CD14-positive monocyte (primary cell): Measurements from ENCODE around the gene TBXAS1. TPM values are rescaled to one million over a fixed set of nuclear protein-coding genes. Genes with fewer than 3 reads are reported as not detected.

Experiments
- DNase-seq, 3 donors: peaks; one replicate each; pipeline ENCODE4 v3.0.0-alpha.2; 2011 to 2022
- H2AFZ ChIP-seq: 2 replicates; pipeline ENCODE4 v1.6.0; 2012; ENCODE audit warnings: mild to moderate bottlenecking, low read depth, low read length, inconsistent platforms; ENCODE audit not compliant: insufficient read depth, poor library complexity, severe bottlenecking
- H3K27ac ChIP-seq, 2 donors: 1 replicate in 1 of 2; 2 replicates in 1 of 2; pipeline ENCODE4 v1.5.1; 2012 to 2013; ENCODE audit warnings: low read length in 2 of 2, control low read depth in 1 of 2, inconsistent platforms in 1 of 2, low read depth in 1 of 2, mild to moderate bottlenecking in 1 of 2
- H3K27me3 ChIP-seq, 2 donors: one replicate each; pipeline versions ENCODE4 v1.6.0 to v1.6.1; 2011 to 2013; ENCODE audit warnings: low read length in 2 of 2; ENCODE audit not compliant: control insufficient read depth in 2 of 2, insufficient read depth in 2 of 2
- H3K36me3 ChIP-seq, 2 donors: replicated peaks in 1 of 2; 1 replicate in 1 of 2; 2 replicates in 1 of 2; pipeline versions ENCODE4 v1.5.1 to v1.6.1; 2012 to 2013; ENCODE audit warnings: low read length in 2 of 2, control low read depth in 1 of 2, inconsistent platforms in 1 of 2, mild to moderate bottlenecking in 1 of 2; ENCODE audit not compliant: insufficient read depth in 2 of 2, control insufficient read depth in 1 of 2
- H3K4me1 ChIP-seq, 2 donors: 1 replicate in 1 of 2; 2 replicates in 1 of 2; pipeline versions ENCODE4 v1.5.1 to v1.6.1; 2012 to 2013; ENCODE audit warnings: low read length in 2 of 2, control low read depth in 1 of 2, inconsistent platforms in 1 of 2, mild to moderate bottlenecking in 1 of 2, moderate library complexity in 1 of 2; ENCODE audit not compliant: insufficient read depth in 2 of 2, control insufficient read depth in 1 of 2
- H3K4me2 ChIP-seq: replicated peaks from 2 replicates; pipeline ENCODE3; 2012; ENCODE audit warnings: low read length, moderate library complexity, mild to moderate bottlenecking; ENCODE audit not compliant: poor library complexity, severe bottlenecking; ENCODE audit errors: extremely low read depth
- H3K4me3 ChIP-seq, 3 experiments: fragments of 200-600 bp in 1 of 3; sonication (generic) in 1 of 3; replicated peaks in 1 of 3; 1 replicate in 2 of 3; 2 replicates in 1 of 3; pipeline ENCODE4 v1.5.1; 2011 to 2013; ENCODE audit warnings: low read length in 3 of 3, mild to moderate bottlenecking in 3 of 3, control low read depth in 2 of 3, low read depth in 2 of 3, inconsistent platforms in 1 of 3, moderate library complexity in 1 of 3
- H3K79me2 ChIP-seq: 2 replicates; pipeline ENCODE4 v1.6.0; 2012; ENCODE audit warnings: mild to moderate bottlenecking, control low read depth, inconsistent platforms, low read length, moderate library complexity; ENCODE audit not compliant: insufficient read depth
- H3K9ac ChIP-seq: 2 replicates; pipeline ENCODE4 v1.6.0; 2017; ENCODE audit warnings: low read length, mild to moderate bottlenecking; ENCODE audit not compliant: insufficient read depth, poor library complexity, severe bottlenecking
- H3K9me3 ChIP-seq, 2 donors: replicated peaks in 1 of 2; 1 replicate in 1 of 2; 2 replicates in 1 of 2; pipeline versions ENCODE4 v1.5.1 to v1.6.1; 2012 to 2013; ENCODE audit warnings: low read length in 2 of 2, control low read depth in 1 of 2; ENCODE audit not compliant: control insufficient read depth in 1 of 2, insufficient read depth in 1 of 2
- H4K20me1 ChIP-seq: 2 replicates; pipeline ENCODE4 v1.6.0; 2012; ENCODE audit warnings: mild to moderate bottlenecking, low read length, control low read depth, moderate library complexity; ENCODE audit not compliant: insufficient read depth
- H3K27ac Mint-ChIP-seq, 7 donors: one replicate each; pipeline ENCODE4 v1.8.0; 2020; ENCODE audit warnings: mild to moderate bottlenecking in 7 of 7, mixed read lengths in 7 of 7, moderate library complexity in 6 of 7, inconsistent platforms in 2 of 7
- H3K27me3 Mint-ChIP-seq, 3 donors: one replicate each; pipeline ENCODE4 v1.8.0; 2021 to 2022; ENCODE audit warnings: low read depth in 3 of 3, mild to moderate bottlenecking in 3 of 3, mixed read lengths in 3 of 3, moderate library complexity in 3 of 3, inconsistent platforms in 1 of 3
- H3K36me3 Mint-ChIP-seq, 2 donors: one replicate each; pipeline ENCODE4 v1.8.0; 2020; ENCODE audit warnings: mixed read lengths in 2 of 2, inconsistent platforms in 1 of 2, mild to moderate bottlenecking in 1 of 2
- H3K4me1 Mint-ChIP-seq: one replicate; pipeline ENCODE4 v1.8.0; 2020; ENCODE audit warnings: mild to moderate bottlenecking, mixed read lengths
- H3K4me3 Mint-ChIP-seq, 2 donors: one replicate each; pipeline ENCODE4 v1.8.0; 2020; ENCODE audit warnings: mild to moderate bottlenecking in 2 of 2, mixed read lengths in 2 of 2, moderate library complexity in 1 of 2
- H3K9me3 Mint-ChIP-seq, 7 donors: one replicate each; pipeline ENCODE4 v1.8.0; 2020 to 2022; ENCODE audit warnings: mixed read lengths in 7 of 7, mild to moderate bottlenecking in 6 of 7, moderate library complexity in 6 of 7, inconsistent platforms in 2 of 7
- WGBS: methylation state at CpG from one replicate; pipeline ENCODE4 v1.1.5; 2013; ENCODE audit warnings: missing lambda C conversion rate; ENCODE audit not compliant: insufficient coverage; 5-methylcytosine and 5-hydroxymethylcytosine counted together
- intact Hi-C, 2 donors: fragments of 100-400 bp; cut with micrococcal nuclease; formaldehyde crosslinking; loops; one replicate each; pipeline versions ENCODE4 v1.15.0 to v1.15.1; 2023
- polyA plus RNA-seq, 3 donors: library from polyadenylated mRNA; depleted of rRNA in 1 of 3; unstranded in 2 of 3; stranded (reverse) in 1 of 3; fragments of 300-500 nt in 2 of 3; fragments of >200 nt in 1 of 3; fragmentation: Illumina TruSeq in 2 of 3; gene quantifications; 1 replicate in 2 of 3; 2 replicates in 1 of 3; pipeline ENCODE4 v1.2.3, GENCODE V29; 2012 to 2021
- TF ChIP-seq, protein P1 (sequence below): fragments of 200-600 bp; IDR thresholded peaks from one replicate; pipeline ENCODE4 v1.8.0; 2022; ENCODE audit warnings: antibody characterized with exemption, mild to moderate bottlenecking

The TBXAS1 gene
- polyA plus RNA-seq, 3 donors, result 289 to 335 (median 298) TPM

DNA sequence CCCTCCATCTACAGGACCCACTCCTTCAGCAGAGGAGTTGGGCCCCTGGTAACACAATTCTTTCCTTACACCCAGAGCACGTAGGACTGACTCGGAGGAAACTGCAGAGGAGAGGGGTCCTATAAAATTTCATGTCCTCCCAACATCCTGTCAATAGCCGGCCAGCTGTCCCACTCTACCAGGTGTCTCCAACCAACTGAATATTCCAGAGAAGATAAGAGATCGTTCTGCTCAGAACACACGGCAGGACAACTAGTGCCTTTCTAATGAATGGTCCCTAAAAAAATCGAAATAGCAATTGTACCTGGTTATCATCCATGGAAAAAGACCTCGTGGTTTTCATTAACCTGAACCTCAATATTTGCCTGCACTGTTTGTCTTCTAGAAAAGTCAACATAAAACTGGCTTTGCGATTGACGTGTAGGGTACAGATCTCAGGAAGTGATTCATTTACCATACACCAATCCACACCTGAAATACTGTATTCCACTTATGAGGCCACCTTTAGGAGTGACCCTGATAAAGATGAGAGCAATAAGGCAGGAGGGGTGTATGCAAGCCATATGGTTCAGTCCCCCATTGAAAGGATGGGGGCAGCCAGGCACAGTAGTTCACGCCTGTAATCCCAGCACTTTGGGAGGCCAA lies 121.9 kb downstream of the TBXAS1 start:
- H3K9me3 Mint-ChIP-seq, result peaks cover 0 to 7% (median 4%) of the 10 kb centered on the region in 7 donors
- DNase-seq, result no peak
- Histone ChIP-seq H3K27me3 (no peaks in the 10 kb centered on the region), H3K9ac (no peak overlapping the region), H3K4me2 (no peak overlapping the region), H3K9me3 (no peaks in the 10 kb centered on the region), H4K20me1 (peaks cover 88% of the 10 kb centered on the region), H3K36me3 (peaks cover 32 to 74% of the 10 kb centered on the region in 2 donors), H3K79me2 (no peaks in the 10 kb centered on the region), H3K27ac (no peak overlapping the region), H2AFZ (no peak overlapping the region), H3K4me3 (no peak overlapping the region), H3K4me1 (peaks cover 5 to 8% of the 10 kb centered on the region in 2 donors)
- H3K27me3 Mint-ChIP-seq, result no peaks in the 10 kb centered on the region
- H3K27ac Mint-ChIP-seq, result no peak overlapping the region
- H3K36me3 Mint-ChIP-seq, result peaks cover 49 to 68% of the 10 kb centered on the region in 2 donors
- WGBS, result 99% methylated on average over 8 of the region's 10 CpGs
- TF ChIP-seq, protein P1, sequence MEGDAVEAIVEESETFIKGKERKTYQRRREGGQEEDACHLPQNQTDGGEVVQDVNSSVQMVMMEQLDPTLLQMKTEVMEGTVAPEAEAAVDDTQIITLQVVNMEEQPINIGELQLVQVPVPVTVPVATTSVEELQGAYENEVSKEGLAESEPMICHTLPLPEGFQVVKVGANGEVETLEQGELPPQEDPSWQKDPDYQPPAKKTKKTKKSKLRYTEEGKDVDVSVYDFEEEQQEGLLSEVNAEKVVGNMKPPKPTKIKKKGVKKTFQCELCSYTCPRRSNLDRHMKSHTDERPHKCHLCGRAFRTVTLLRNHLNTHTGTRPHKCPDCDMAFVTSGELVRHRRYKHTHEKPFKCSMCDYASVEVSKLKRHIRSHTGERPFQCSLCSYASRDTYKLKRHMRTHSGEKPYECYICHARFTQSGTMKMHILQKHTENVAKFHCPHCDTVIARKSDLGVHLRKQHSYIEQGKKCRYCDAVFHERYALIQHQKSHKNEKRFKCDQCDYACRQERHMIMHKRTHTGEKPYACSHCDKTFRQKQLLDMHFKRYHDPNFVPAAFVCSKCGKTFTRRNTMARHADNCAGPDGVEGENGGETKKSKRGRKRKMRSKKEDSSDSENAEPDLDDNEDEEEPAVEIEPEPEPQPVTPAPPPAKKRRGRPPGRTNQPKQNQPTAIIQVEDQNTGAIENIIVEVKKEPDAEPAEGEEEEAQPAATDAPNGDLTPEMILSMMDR, result no peak
- peaks cover 10% of the 10 kb centered on the region for H3K4me1 Mint-ChIP-seq
- H3K4me3 Mint-ChIP-seq, result no peak overlapping the region
- intact Hi-C loops, result no loop called here

DNA sequence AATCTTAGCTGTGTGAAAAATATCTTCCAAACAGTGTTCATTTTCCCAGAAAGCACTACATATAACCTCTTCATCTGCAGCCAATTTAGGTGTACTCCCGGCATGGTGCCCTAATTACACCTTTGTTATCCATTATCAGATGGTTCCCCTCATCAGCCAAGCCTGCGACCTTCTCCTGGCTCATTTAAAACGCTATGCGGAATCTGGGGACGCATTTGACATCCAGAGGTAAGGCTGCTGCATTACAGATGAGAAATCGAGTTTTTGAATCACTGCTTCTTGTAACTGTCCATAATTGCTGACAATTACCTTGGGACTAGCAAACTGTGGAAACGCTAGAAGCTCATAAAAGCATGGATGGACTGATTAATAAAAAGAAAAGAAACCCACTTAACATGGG lies 124.2 kb downstream of the TBXAS1 start:
- Histone ChIP-seq H3K27ac (no peak overlapping the region), H2AFZ (no peak overlapping the region), H3K4me3 (no peak overlapping the region), H3K9me3 (no peaks in the 10 kb centered on the region), H3K9ac (no peak overlapping the region), H3K4me2 (no peak overlapping the region), H3K27me3 (no peaks in the 10 kb centered on the region), H3K4me1 (no peaks in the 10 kb centered on the region), H4K20me1 (peaks cover 84% of the 10 kb centered on the region), H3K36me3 (peaks cover 53 to 85% of the 10 kb centered on the region in 2 donors), H3K79me2 (no peaks in the 10 kb centered on the region)
- Mint-ChIP-seq H3K27ac (no peak overlapping the region), H3K4me3 (no peak overlapping the region), H3K27me3 (no peaks in the 10 kb centered on the region), H3K4me1 (no peaks in the 10 kb centered on the region), H3K9me3 (no peaks in the 10 kb centered on the region), H3K36me3 (peaks cover 57 to 74% of the 10 kb centered on the region in 2 donors)
- TF ChIP-seq, protein P1, result no peak
- no peak for DNase-seq
- 93% methylated on average over 6 of the region's 7 CpGs for WGBS
- intact Hi-C loops, result no loop called here
